Hepatocyte (in vitro differentiated cells): ENCODE data around the gene CIITA. TPM values are rescaled to one million over a fixed set of nuclear protein-coding genes. Genes with fewer than 3 reads are reported as not detected.

Source experiments
- DNase-seq: peaks from one replicate; pipeline ENCODE4 v3.0.0-alpha.2; 2016; ENCODE audit warnings: low spot score
- H2AFZ ChIP-seq: fragments of 200-600 bp; sonication (generic); 2 replicates; pipeline ENCODE4 v1.6.0; 2016; ENCODE audit warnings: antibody characterized with exemption, mild to moderate bottlenecking
- H3K27ac ChIP-seq: fragments of 200-600 bp; sonication (generic); 2 replicates; pipeline ENCODE4 v1.5.1; 2016; ENCODE audit warnings: mild to moderate bottlenecking
- H3K27me3 ChIP-seq: fragments of 200-600 bp; sonication (generic); 2 replicates; pipeline ENCODE4 v1.6.1; 2016
- H3K36me3 ChIP-seq: fragments of 200-600 bp; sonication (generic); replicated peaks from 2 replicates; pipeline ENCODE4 v1.5.1; 2016; ENCODE audit warnings: low read depth; ENCODE audit not compliant: insufficient read depth
- H3K4me1 ChIP-seq: fragments of 200-600 bp; sonication (generic); 2 replicates; pipeline ENCODE4 v1.5.1; 2016; ENCODE audit warnings: mild to moderate bottlenecking, moderate library complexity; ENCODE audit not compliant: insufficient read depth
- H3K4me2 ChIP-seq: fragments of 200-600 bp; sonication (generic); 2 replicates; pipeline ENCODE4 v1.6.0; 2016
- H3K4me3 ChIP-seq: fragments of 200-600 bp; sonication (generic); 2 replicates; pipeline ENCODE4 v1.5.1; 2016; ENCODE audit warnings: mild to moderate bottlenecking
- H3K79me2 ChIP-seq: fragments of 200-600 bp; sonication (generic); 2 replicates; pipeline ENCODE4 v1.6.0; 2017; ENCODE audit warnings: mild to moderate bottlenecking
- H3K9me2 ChIP-seq: fragments of 200-600 bp; sonication (generic); replicated peaks from 2 replicates; pipeline ENCODE4 v1.6.0; 2017; ENCODE audit warnings: mild to moderate bottlenecking; ENCODE audit not compliant: insufficient read depth
- H3K9me3 ChIP-seq: fragments of 200-600 bp; sonication (generic); 2 replicates; pipeline ENCODE4 v1.5.1; 2016; ENCODE audit warnings: low read depth, mild to moderate bottlenecking
- H4K20me1 ChIP-seq: fragments of 200-600 bp; sonication (generic); 2 replicates; pipeline ENCODE4 v1.6.0; 2016; ENCODE audit warnings: mild to moderate bottlenecking; ENCODE audit not compliant: insufficient read depth, poor library complexity, severe bottlenecking
- CTCF ChIP-seq: fragments of 200-600 bp; sonication (generic); IDR thresholded peaks from 2 replicates; pipeline ENCODE4 v1.5.1; 2016; ENCODE audit warnings: antibody characterized with exemption, mild to moderate bottlenecking; ENCODE audit not compliant: poor library complexity
- EZH2 ChIP-seq: fragments of 200-600 bp; sonication (generic); IDR thresholded peaks from 2 replicates; pipeline ENCODE4 v1.6.1; 2016; ENCODE audit warnings: antibody characterized with exemption, mild to moderate bottlenecking, borderline replicate concordance
- EZH2phosphoT487 ChIP-seq: fragments of 200-600 bp; sonication (generic); IDR thresholded peaks from one replicate; pipeline ENCODE4 v1.6.1; 2018; ENCODE audit warnings: antibody characterized with exemption, mild to moderate bottlenecking, low read depth, moderate library complexity; ENCODE audit not compliant: unreplicated experiment, severe bottlenecking
- WGBS: methylation state at CpG from one replicate; pipeline ENCODE4 v1.1.6; 2016; ENCODE audit warnings: low lambda C conversion rate; ENCODE audit errors: missing lambda C conversion rate; 5-methylcytosine and 5-hydroxymethylcytosine counted together
- polyA plus RNA-seq: library from polyadenylated mRNA; unstranded; fragments of >200 nt; fragmentation: Nextera tagmentation; extraction: Ambion mirVana; gene quantifications from 2 replicates; pipeline ENCODE4 v1.2.1, GENCODE V29; 2016
- total RNA-seq: library from RNA; depleted of rRNA; stranded (reverse); fragments of >200 nt; gene quantifications from 2 replicates; pipeline ENCODE4 v1.2.3, GENCODE V29; 2014

Gene CIITA
- total and polyA plus RNA-seq, 2 experiments from 2014 or later: 1.1 TPM; not detected in 1

GRCh38 chr16:10983159-10983558, 106.2 kb downstream of the CIITA start:
- Histone ChIP-seq H3K27me3 (no peaks in the 10 kb centered on the region), H4K20me1 (no peaks in the 10 kb centered on the region), H3K9me3 (no peaks in the 10 kb centered on the region), H3K79me2 (no peaks in the 10 kb centered on the region), H3K4me3 (no peak overlapping the region), H3K9me2 (no peaks in the 10 kb centered on the region), H3K27ac (no peak overlapping the region), H2AFZ (no peak overlapping the region), H3K4me2 (no peak overlapping the region), H3K4me1 (peaks cover 6% of the 10 kb centered on the region), H3K36me3 (no peaks in the 10 kb centered on the region)
- WGBS: 91% methylated on average over 8 of the region's 8 CpGs
- DNase-seq: no peak
- TF ChIP-seq EZH2: no peak
- TF ChIP-seq EZH2phosphoT487: no peak
- no peak for TF ChIP-seq CTCF

DNA sequence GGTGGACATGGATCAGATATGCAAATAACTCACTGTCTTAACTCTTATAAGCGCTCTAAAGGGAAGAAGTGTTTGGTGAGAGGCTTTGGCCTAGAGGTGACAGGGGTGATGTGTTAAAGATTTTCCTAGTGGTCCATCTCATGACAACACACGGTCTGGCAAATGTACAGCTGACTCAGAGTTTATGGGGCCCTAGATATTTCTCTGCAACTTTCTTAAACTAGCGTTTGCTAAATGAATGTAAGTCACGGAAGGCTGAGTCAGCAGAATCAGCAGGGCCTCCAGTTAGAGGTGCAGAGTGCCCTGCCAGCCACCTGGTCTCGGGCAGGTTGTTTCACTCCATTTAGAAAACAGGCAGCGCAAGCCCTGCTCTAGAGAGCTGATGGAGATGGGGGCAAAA, 107.5 kb downstream of the CIITA start:
- H3K27ac ChIP-seq: peak overlapping the region; percentile 46
- no peak overlapping the region for H3K4me2 ChIP-seq
- WGBS: 69% methylated on average over 6 of the region's 6 CpGs

More for the DNA sequence above, 107.5 kb downstream of the CIITA start:
- no peak overlapping the region for H2AFZ ChIP-seq
- DNase-seq: peak; percentile 62
- H3K4me1 ChIP-seq: no peaks in the 10 kb centered on the region
- H4K20me1 ChIP-seq: no peaks in the 10 kb centered on the region
- no peak overlapping the region for H3K4me3 ChIP-seq
- H3K9me2 ChIP-seq: no peaks in the 10 kb centered on the region
- TF ChIP-seq CTCF: no peak
- TF ChIP-seq EZH2: no peak
- no peak for TF ChIP-seq EZH2phosphoT487
- H3K27me3 ChIP-seq: no peaks in the 10 kb centered on the region
- H3K9me3 ChIP-seq: no peaks in the 10 kb centered on the region
- H3K36me3 ChIP-seq: no peaks in the 10 kb centered on the region
- H3K79me2 ChIP-seq: no peaks in the 10 kb centered on the region

Other genes starting within 250 kb of the CIITA start
- gene TEKT5, start 182.3 kb upstream of the CIITA start, total RNA-seq: not detected in 2 replicates
- not detected in 2 replicates for gene TEKT5, start 182.3 kb upstream of the CIITA start, polyA plus RNA-seq
- gene NUBP1, start 133.4 kb upstream of the CIITA start, total RNA-seq: 25.6 and 32.3 TPM in 2 replicates
- 31.7 and 38.8 TPM in 2 replicates for gene NUBP1, start 133.4 kb upstream of the CIITA start, polyA plus RNA-seq
- 0.67 and 1.5 TPM in 2 replicates for gene TVP23A, start 58.4 kb upstream of the CIITA start, total RNA-seq
- gene TVP23A, start 58.4 kb upstream of the CIITA start, polyA plus RNA-seq: 1.1 and 1.5 TPM in 2 replicates
- gene DEXI, start 65.3 kb downstream of the CIITA start, total RNA-seq: 51.6 and 53.7 TPM in 2 replicates
- 68.9 and 82.4 TPM in 2 replicates for gene DEXI, start 65.3 kb downstream of the CIITA start, polyA plus RNA-seq
- 19.7 and 22.6 TPM in 2 replicates for gene CLEC16A, start 67.4 kb downstream of the CIITA start, total RNA-seq
- gene CLEC16A, start 67.4 kb downstream of the CIITA start, polyA plus RNA-seq: 22.3 and 29.0 TPM in 2 replicates